Measurements from ENCODE around the gene DGKG. TPM values are rescaled to one million over a fixed set of nuclear protein-coding genes. Genes with fewer than 3 reads are reported as not detected.

DGKG gene
- polyA plus RNA-seq, 2 of the 4 experiments (the other 2 are of a cell fraction): 11.5 to 13.3 TPM

GRCh38 chr3:186400026-186400425 lies 38.0 kb upstream of the DGKG start:
- no peak for ATAC-seq
- no peaks in the 10 kb centered on the region for H3K9me3 ChIP-seq
- no peak for TF ChIP-seq PBX3 (IDR thresholded peaks at IDR 0.05)
- TF ChIP-seq PHF8 (IDR thresholded peaks at IDR 0.05; ENCODE audit: borderline replicate concordance, low read depth): no peak
- TF ChIP-seq HDAC2 (IDR thresholded peaks at IDR 0.05): no peak
- TF ChIP-seq RFX5 (IDR thresholded peaks at IDR 0.05): no peak
- TF ChIP-seq RCOR1 (IDR thresholded peaks at IDR 0.05; ENCODE audit: low read depth, low read length): no peak
- TF ChIP-seq RARB (CRISPR knock-in tag; IDR thresholded peaks at IDR 0.05): no peak
- TF ChIP-seq CEBPB (IDR thresholded peaks at IDR 0.05): no peak
- no peak for TF ChIP-seq CHD2 (IDR thresholded peaks at IDR 0.05; ENCODE audit: low read length, partially characterized antibody)
- TF ChIP-seq RAD21 (conservative IDR thresholded peaks at IDR 0.05 in 1 of 2, IDR thresholded peaks at IDR 0.05 in 1 of 2): no peak
- TF ChIP-seq BCL3 (IDR thresholded peaks at IDR 0.05): no peak
- no peak for TF ChIP-seq ZC3H11A (IDR thresholded peaks at IDR 0.05)
- TF ChIP-seq KDM1A (IDR thresholded peaks at IDR 0.05; ENCODE audit: low read depth): no peak
- no peak for TF ChIP-seq TP53 (CRISPR knock-in tag; IDR thresholded peaks at IDR 0.05)
- TF ChIP-seq HOXB13 (CRISPR knock-in tag; IDR thresholded peaks at IDR 0.05; ENCODE audit: low read depth): no peak
- no peak for TF ChIP-seq NR3C1 (IDR thresholded peaks at IDR 0.05)
- TF ChIP-seq ZSCAN20 (CRISPR knock-in tag; IDR thresholded peaks at IDR 0.05): no peak
- no peak for TF ChIP-seq MYC (IDR thresholded peaks at IDR 0.05; ENCODE audit: borderline replicate concordance, low read length)
- no peak for TF ChIP-seq NFE2L2 (conservative IDR thresholded peaks at IDR 0.05; ENCODE audit: low read length)
- no peak overlapping the region for H3K4me2 ChIP-seq
- 6% methylated on average over 1 of the region's 1 CpG for WGBS (ENCODE audit: missing lambda C conversion rate)
- ChIA-PET POLR2A (no interaction called here), CTCF (no interaction called here)
- FAIRE-seq: no peak
- no peak overlapping the region for H3K27ac ChIP-seq
- DNase-seq (ENCODE audit: low read depth in 1 of 2, low spot score in 1 of 2): no peak
- no peaks in the 10 kb centered on the region for H3K4me1 ChIP-seq
- H3K4me3 ChIP-seq: no peak overlapping the region

DNA sequence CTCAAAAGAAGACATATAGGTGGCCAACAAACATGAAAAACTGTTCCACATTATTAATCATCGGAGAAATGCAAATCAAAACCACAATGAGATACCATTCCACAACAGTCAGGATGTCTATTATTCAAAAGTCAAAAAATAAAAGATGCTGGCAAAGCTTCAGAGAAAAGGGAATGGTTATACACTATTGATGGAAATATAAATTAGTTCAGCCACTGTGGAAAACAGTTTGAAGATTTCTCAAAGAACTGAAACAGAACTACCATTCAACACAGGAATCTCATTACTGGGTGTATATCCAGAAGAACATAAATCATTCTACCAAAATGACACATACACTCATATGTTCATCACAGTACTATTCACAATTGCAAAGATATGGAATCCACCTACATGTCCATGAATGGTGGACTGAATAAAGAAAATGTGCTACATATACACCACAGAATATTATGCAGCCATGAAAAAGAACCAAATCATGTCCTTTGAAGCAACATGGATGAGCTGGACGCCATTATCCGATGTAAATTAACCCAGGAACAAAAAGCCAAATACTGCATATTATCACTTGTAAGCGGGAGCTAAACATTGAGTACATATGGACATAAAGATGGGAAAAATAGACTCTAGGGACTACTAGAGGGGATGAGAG lies 32.7 kb upstream of the DGKG start:
- Histone ChIP-seq H3K4me2 (no peak overlapping the region), H3K27ac (no peak overlapping the region), H3K9me3 (no peaks in the 10 kb centered on the region), H3K4me1 (no peaks in the 10 kb centered on the region), H3K4me3 (no peak overlapping the region)
- DNase-seq (ENCODE audit: low read depth in 1 of 2, low spot score in 1 of 2): no peak
- FAIRE-seq: no peak
- TF ChIP-seq JUN (IDR thresholded peaks at IDR 0.05) (no peak), PHF8 (IDR thresholded peaks at IDR 0.05; ENCODE audit: borderline replicate concordance, low read depth) (no peak), BCL3 (IDR thresholded peaks at IDR 0.05) (no peak), RARB (CRISPR knock-in tag; IDR thresholded peaks at IDR 0.05) (no peak), RFX5 (IDR thresholded peaks at IDR 0.05) (no peak), HES2 (IDR thresholded peaks at IDR 0.05) (no peak), ATOH8 (CRISPR knock-in tag; IDR thresholded peaks at IDR 0.05; ENCODE audit: low read depth) (no peak), SREBF2 (IDR thresholded peaks at IDR 0.05) (no peak), ESRRA (IDR thresholded peaks at IDR 0.05; ENCODE audit: borderline replicate concordance, low read length) (no peak), MAFK (IDR thresholded peaks at IDR 0.05; ENCODE audit: partially characterized antibody) (no peak), HOXB5 (CRISPR knock-in tag; IDR thresholded peaks at IDR 0.05) (no peak), CHD4 (IDR thresholded peaks at IDR 0.05; ENCODE audit: borderline replicate concordance) (no peak), CBX8 (IDR thresholded peaks at IDR 0.05) (no peak), NR3C1 (IDR thresholded peaks at IDR 0.05) (no peak), NPAS2 (CRISPR knock-in tag; IDR thresholded peaks at IDR 0.05; ENCODE audit: borderline replicate concordance) (no peak), TP53 (CRISPR knock-in tag; IDR thresholded peaks at IDR 0.05) (no peak)
- TF ChIP-seq, protein P1, sequence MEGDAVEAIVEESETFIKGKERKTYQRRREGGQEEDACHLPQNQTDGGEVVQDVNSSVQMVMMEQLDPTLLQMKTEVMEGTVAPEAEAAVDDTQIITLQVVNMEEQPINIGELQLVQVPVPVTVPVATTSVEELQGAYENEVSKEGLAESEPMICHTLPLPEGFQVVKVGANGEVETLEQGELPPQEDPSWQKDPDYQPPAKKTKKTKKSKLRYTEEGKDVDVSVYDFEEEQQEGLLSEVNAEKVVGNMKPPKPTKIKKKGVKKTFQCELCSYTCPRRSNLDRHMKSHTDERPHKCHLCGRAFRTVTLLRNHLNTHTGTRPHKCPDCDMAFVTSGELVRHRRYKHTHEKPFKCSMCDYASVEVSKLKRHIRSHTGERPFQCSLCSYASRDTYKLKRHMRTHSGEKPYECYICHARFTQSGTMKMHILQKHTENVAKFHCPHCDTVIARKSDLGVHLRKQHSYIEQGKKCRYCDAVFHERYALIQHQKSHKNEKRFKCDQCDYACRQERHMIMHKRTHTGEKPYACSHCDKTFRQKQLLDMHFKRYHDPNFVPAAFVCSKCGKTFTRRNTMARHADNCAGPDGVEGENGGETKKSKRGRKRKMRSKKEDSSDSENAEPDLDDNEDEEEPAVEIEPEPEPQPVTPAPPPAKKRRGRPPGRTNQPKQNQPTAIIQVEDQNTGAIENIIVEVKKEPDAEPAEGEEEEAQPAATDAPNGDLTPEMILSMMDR (IDR thresholded peaks at IDR 0.05): no peak
- TF ChIP-seq, protein P2, sequence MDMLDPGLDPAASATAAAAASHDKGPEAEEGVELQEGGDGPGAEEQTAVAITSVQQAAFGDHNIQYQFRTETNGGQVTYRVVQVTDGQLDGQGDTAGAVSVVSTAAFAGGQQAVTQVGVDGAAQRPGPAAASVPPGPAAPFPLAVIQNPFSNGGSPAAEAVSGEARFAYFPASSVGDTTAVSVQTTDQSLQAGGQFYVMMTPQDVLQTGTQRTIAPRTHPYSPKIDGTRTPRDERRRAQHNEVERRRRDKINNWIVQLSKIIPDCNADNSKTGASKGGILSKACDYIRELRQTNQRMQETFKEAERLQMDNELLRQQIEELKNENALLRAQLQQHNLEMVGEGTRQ (IDR thresholded peaks at IDR 0.05): no peak
- TF ChIP-seq, protein P3, sequence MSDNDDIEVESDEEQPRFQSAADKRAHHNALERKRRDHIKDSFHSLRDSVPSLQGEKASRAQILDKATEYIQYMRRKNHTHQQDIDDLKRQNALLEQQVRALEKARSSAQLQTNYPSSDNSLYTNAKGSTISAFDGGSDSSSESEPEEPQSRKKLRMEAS (IDR thresholded peaks at IDR 0.05): no peak
- ChIA-PET POLR2A (no interaction called here), CTCF (no interaction called here)
- ATAC-seq: no peak
- WGBS (ENCODE audit: missing lambda C conversion rate): 26% methylated on average over 4 of the region's 4 CpGs

All from A549 (cell line).